ENCODE results near the gene ASF1B.

ASF1B gene

GRCh38 chr19:14167576-14168138 lies 31.3 kb upstream of the ASF1B start:
- no peak for TF ChIP-seq CTCF (IDR thresholded peaks at IDR 0.05)
- H3K9me3 ChIP-seq: no peaks in the 10 kb centered on the region
- no peak overlapping the region for H3K4me3 ChIP-seq (ENCODE audit: low read depth in 1 of 2, low read length in 1 of 2)
- peaks cover 47% of the 10 kb centered on the region for H3K27me3 ChIP-seq
- no peaks in the 10 kb centered on the region for H3K36me3 ChIP-seq
- H3K27ac ChIP-seq: no peak overlapping the region
- peaks cover 0 to 12% of the 10 kb centered on the region in 2 experiments for H3K4me1 ChIP-seq (ENCODE audit: control insufficient read depth in 1 of 2, insufficient read depth in 1 of 2, low read depth in 1 of 2, low read length in 1 of 2)

- peaks cover 0 to 12% of the 10 kb centered on the region in 2 experiments for H3K4me1 ChIP-seq (ENCODE audit: control insufficient read depth in 1 of 2, insufficient read depth in 1 of 2, low read depth in 1 of 2, low read length in 1 of 2)
- H3K27ac ChIP-seq: no peak overlapping the region
- no peak for TF ChIP-seq CTCF (IDR thresholded peaks at IDR 0.05)
- peaks cover 47% of the 10 kb centered on the region for H3K27me3 ChIP-seq
- no peaks in the 10 kb centered on the region for H3K9me3 ChIP-seq
- H3K36me3 ChIP-seq: no peaks in the 10 kb centered on the region
- H3K4me3 ChIP-seq (ENCODE audit: low read depth in 1 of 2, low read length in 1 of 2): no peak overlapping the region
Observed at GRCh38 chr19:14166999-14167575, 30.7 kb upstream of the ASF1B start.

GRCh38 chr19:14165990-14166830 lies 29.8 kb upstream of the ASF1B start:
- TF ChIP-seq CTCF (IDR thresholded peaks at IDR 0.05): no peak
- Histone ChIP-seq H3K27me3 (peaks cover 47% of the 10 kb centered on the region), H3K4me1 (ENCODE audit: control insufficient read depth in 1 of 2, insufficient read depth in 1 of 2, low read depth in 1 of 2, low read length in 1 of 2) (peaks cover 0 to 12% of the 10 kb centered on the region in 2 experiments), H3K4me3 (ENCODE audit: low read depth in 1 of 2, low read length in 1 of 2) (no peak overlapping the region), H3K9me3 (no peaks in the 10 kb centered on the region), H3K36me3 (no peaks in the 10 kb centered on the region), H3K27ac (no peak overlapping the region)

GRCh38 chr19:14164724-14165493 lies 28.5 kb upstream of the ASF1B start:
- H3K4me1 ChIP-seq (ENCODE audit: control insufficient read depth in 1 of 2, insufficient read depth in 1 of 2, low read depth in 1 of 2, low read length in 1 of 2): peaks cover 0 to 12% of the 10 kb centered on the region in 2 experiments
- H3K27me3 ChIP-seq: peaks cover 47% of the 10 kb centered on the region
- no peaks in the 10 kb centered on the region for H3K36me3 ChIP-seq
- TF ChIP-seq CTCF (IDR thresholded peaks at IDR 0.05): no peak
- H3K9me3 ChIP-seq: no peaks in the 10 kb centered on the region
- no peak overlapping the region for H3K27ac ChIP-seq
- H3K4me3 ChIP-seq (ENCODE audit: low read depth in 1 of 2, low read length in 1 of 2): no peak overlapping the region

- no peaks in the 10 kb centered on the region for H3K9me3 ChIP-seq
- TF ChIP-seq CTCF (IDR thresholded peaks at IDR 0.05): no peak
- peaks cover 0 to 12% of the 10 kb centered on the region in 2 experiments for H3K4me1 ChIP-seq (ENCODE audit: control insufficient read depth in 1 of 2, insufficient read depth in 1 of 2, low read depth in 1 of 2, low read length in 1 of 2)
- no peaks in the 10 kb centered on the region for H3K36me3 ChIP-seq
- H3K4me3 ChIP-seq (ENCODE audit: low read depth in 1 of 2, low read length in 1 of 2): no peak overlapping the region
- H3K27ac ChIP-seq: no peak overlapping the region
- H3K27me3 ChIP-seq: peaks cover 47% of the 10 kb centered on the region
Observed at GRCh38 chr19:14164082-14164481, 27.7 kb upstream of the ASF1B start.
